Superior temporal gyrus (tissue), 1 donor: ENCODE results near the gene HEXIM2.
A peak's percentile ranks its signal among the peaks of the same experiment; 100 is the strongest.
"Not testable (repeated sequence)": the region's sequence is repeated elsewhere in the genome, so short reads cannot be mapped to it uniquely, and the experiment has no call there.

ENCODE experiments used
- DNase-seq: peaks from one replicate; pipeline ENCODE4 v3.0.0-alpha.2; 2016; ENCODE audit errors: extremely low spot score

Gene HEXIM2

GRCh38 chr17:45161288-45162024, at the start of gene HEXIM2:
HEXIM2 (plus strand) TSS chr17:45161875; CDS start chr17:45162794, 919 bp downstream.
- peak; percentile 100 for DNase-seq

- no peak for DNase-seq
Observed at GRCh38 chr17:45112559-45113423, 48.9 kb upstream of the HEXIM2 start.

- DNase-seq: no peak
Observed at GRCh38 chr17:45113424-45113754, 48.3 kb upstream of the HEXIM2 start.

GRCh38 chr17:45114117-45114932, 47.4 kb upstream of the HEXIM2 start:
- DNase-seq: no peak

- no peak for DNase-seq
Observed at GRCh38 chr17:45115015-45115625, 46.6 kb upstream of the HEXIM2 start.

GRCh38 chr17:45115871-45116270, 45.8 kb upstream of the HEXIM2 start:
- peak; percentile 30 for DNase-seq

GRCh38 chr17:45116434-45117016, 45.1 kb upstream of the HEXIM2 start:
- no peak for DNase-seq

- DNase-seq: no peak
Observed at GRCh38 chr17:45117334-45117733, 44.3 kb upstream of the HEXIM2 start.

GRCh38 chr17:45117848-45118646, 43.6 kb upstream of the HEXIM2 start:
- DNase-seq: no peak

GRCh38 chr17:45118691-45119090, 43.0 kb upstream of the HEXIM2 start:
- no peak for DNase-seq

GRCh38 chr17:45119964-45120363, 41.7 kb upstream of the HEXIM2 start:
- no peak for DNase-seq

- no peak for DNase-seq
Observed at GRCh38 chr17:45120558-45120957, 41.1 kb upstream of the HEXIM2 start.

GRCh38 chr17:45121055-45121454, 40.6 kb upstream of the HEXIM2 start:
- no peak for DNase-seq

- no peak for DNase-seq
Observed at GRCh38 chr17:45123076-45123770, 38.5 kb upstream of the HEXIM2 start.

GRCh38 chr17:45123930-45124796, 37.5 kb upstream of the HEXIM2 start:
- DNase-seq: no peak

- not testable (repeated sequence) for DNase-seq
Observed at GRCh38 chr17:45124797-45125122, 36.9 kb upstream of the HEXIM2 start.

- DNase-seq: no peak
Observed at GRCh38 chr17:45125509-45125908, 36.2 kb upstream of the HEXIM2 start.

GRCh38 chr17:45127207-45127547, 34.5 kb upstream of the HEXIM2 start:
- no peak for DNase-seq
